Measurements from ENCODE around the gene CNOT4.

- TF ChIP-seq EZH2 (IDR thresholded peaks at IDR 0.05): no peak
- no peak for TF ChIP-seq POLR2AphosphoS5 (IDR thresholded peaks at IDR 0.05; ENCODE audit: borderline replicate concordance, low read depth, low read length)
These were observed 183.1 kb downstream of the CNOT4 start for GRCh38 chr7:135326636-135327280.

All from SK-N-MC (cell line).